GM12878 (cell line): ENCODE measurements around the gene COQ9. TPM values are rescaled to one million over a fixed set of nuclear protein-coding genes. Genes with fewer than 3 reads are reported as not detected.
A peak's percentile ranks its signal among the peaks of the same experiment; 100 is the strongest.

ENCODE experiments used
- ATAC-seq: fragments of 200-7000 bp; cut with Tn5 transposase; 3 replicates; pipeline ENCODE4 v1.9.1; 2020; ENCODE audit warnings: mild to moderate bottlenecking, moderate library complexity
- BruUV-seq: library from RNA; stranded (reverse); fragments of 400-500 nt; replicated peaks from 2 replicates; lab custom pipeline; 2021; lab: Mats Ljungman, UMichigan
- CTCF ChIA-PET: fragments of 300-600 bp; sonication (Branson Sonifier 250); formaldehyde crosslinking; extraction: SDS; loops from one replicate; lab custom pipeline; 2021; ENCODE audit warnings: inconsistent platforms; lab: Yijun Ruan, JAX
- POLR2A ChIA-PET: fragments of 350-600 bp; formaldehyde crosslinking; extraction: SDS; loops from one replicate; lab custom pipeline; 2021; ENCODE audit warnings: inconsistent platforms; lab: Charles Lee
- RAD21 ChIA-PET: fragments of 300-600 bp; sonication (Branson Sonifier 250); formaldehyde crosslinking; loops from one replicate; lab custom pipeline; 2023; ENCODE audit warnings: antibody characterized with exemption; ENCODE audit not compliant: unreplicated experiment; lab: Charles Lee
- SMC1A ChIA-PET: fragments of 300-600 bp; sonication (Branson Sonifier 250); formaldehyde crosslinking; loops from one replicate; lab custom pipeline; 2023; ENCODE audit not compliant: unreplicated experiment, uncharacterized antibody; lab: Charles Lee
- DNase-seq: peaks from one replicate; pipeline ENCODE4 v3.0.0-alpha.2; 2011; ENCODE audit warnings: low read depth, low spot score
- FAIRE-seq: peaks from 3 replicates; lab custom pipeline; 2011; peaks lifted over from hg19 to GRCh38; lab: Jason Lieb, UNC
- H2AFZ ChIP-seq: 2 replicates; pipeline ENCODE4 v1.6.0; 2011; ENCODE audit warnings: low read depth, low read length, control low read depth; ENCODE audit not compliant: control insufficient read depth
- H3K27ac ChIP-seq: 2 replicates; pipeline ENCODE4 v1.5.1; 2011; ENCODE audit warnings: control low read depth; ENCODE audit not compliant: control insufficient read depth, insufficient read depth
- H3K27me3 ChIP-seq, 2 experiments: replicated peaks in 1 of 2; 2 replicates each; pipeline versions ENCODE4 v1.6.0 to v1.6.1; 2011; ENCODE audit warnings: low read length in 1 of 2; ENCODE audit not compliant: control insufficient read depth in 2 of 2, insufficient read depth in 2 of 2
- H3K36me3 ChIP-seq, 2 experiments: 2 replicates each; pipeline ENCODE4 v1.5.1; 2011; ENCODE audit warnings: low read length in 1 of 2; ENCODE audit not compliant: control insufficient read depth in 2 of 2, insufficient read depth in 2 of 2
- H3K4me1 ChIP-seq: 2 replicates; pipeline ENCODE4 v1.6.1; 2011; ENCODE audit warnings: mild to moderate bottlenecking, low read length, moderate library complexity, mixed read lengths; ENCODE audit not compliant: control insufficient read depth, insufficient read depth
- H3K4me2 ChIP-seq: 2 replicates; pipeline ENCODE4 v1.6.0; 2011; ENCODE audit warnings: control low read depth; ENCODE audit not compliant: control insufficient read depth, insufficient read depth
- H3K4me3 ChIP-seq: fragments of 200-600 bp; sonication (generic); 2 replicates; pipeline ENCODE4 v1.5.1; 2016
- H3K79me2 ChIP-seq: 2 replicates; pipeline ENCODE4 v1.6.0; 2011; ENCODE audit warnings: low read length; ENCODE audit not compliant: control insufficient read depth, insufficient read depth
- H3K9ac ChIP-seq: 2 replicates; pipeline ENCODE4 v1.8.0; 2011; ENCODE audit warnings: low read length, control low read depth, mixed read lengths; ENCODE audit not compliant: control insufficient read depth, insufficient read depth
- H3K9me3 ChIP-seq: replicated peaks from 3 replicates; pipeline ENCODE4 v1.5.1; 2011; ENCODE audit warnings: mild to moderate bottlenecking, low read length; ENCODE audit not compliant: control insufficient read depth, insufficient read depth
- H4K20me1 ChIP-seq: 2 replicates; pipeline ENCODE4 v1.6.0; 2011; ENCODE audit not compliant: control insufficient read depth, insufficient read depth
- BCL3 ChIP-seq: IDR thresholded peaks from 2 replicates; pipeline ENCODE4 v1.6.1; 2011; ENCODE audit warnings: borderline replicate concordance, low read depth, mild to moderate bottlenecking, moderate library complexity, low read length; ENCODE audit not compliant: insufficient read depth, poor library complexity, severe bottlenecking
- CREM ChIP-seq: IDR thresholded peaks from 2 replicates; pipeline ENCODE4 v1.6.1; 2014; ENCODE audit warnings: antibody characterized with exemption, low read depth
- MYB ChIP-seq: fragments of 150-350 bp; IDR thresholded peaks from 2 replicates; pipeline ENCODE4 v1.6.1; 2014; ENCODE audit warnings: mild to moderate bottlenecking, low read depth, low read length, borderline replicate concordance
- PKNOX1 ChIP-seq: fragments of 450-650 bp; IDR thresholded peaks from 2 replicates; pipeline ENCODE4 v1.6.1; 2016; ENCODE audit warnings: mild to moderate bottlenecking
- PRDM15 ChIP-seq: fragments of 450-650 bp; formaldehyde crosslinking; IDR thresholded peaks from 2 replicates; pipeline ENCODE4 v1.4.0; 2020; ENCODE audit warnings: mild to moderate bottlenecking, moderate library complexity
- REST ChIP-seq: IDR thresholded peaks from 2 replicates; pipeline ENCODE4 v1.6.1; 2012; ENCODE audit warnings: mild to moderate bottlenecking, low read depth, low read length
- WRNIP1 ChIP-seq: IDR thresholded peaks from 2 replicates; pipeline ENCODE4 v1.6.1; 2011; ENCODE audit warnings: low read depth, low read length, improper control_type of control experiment, borderline replicate concordance
- ZNF274 ChIP-seq: IDR thresholded peaks from one replicate; pipeline ENCODE4 v1.8.0; 2011; ENCODE audit not compliant: insufficient read length, insufficient read depth
- WGBS: methylation state at CpG from one replicate; pipeline ENCODE4 v1.1.6; 2016; ENCODE audit warnings: low lambda C conversion rate; ENCODE audit not compliant: insufficient replicate concordance, insufficient coverage; ENCODE audit errors: missing lambda C conversion rate; 5-methylcytosine and 5-hydroxymethylcytosine counted together
- in situ Hi-C: fragments of 300-500 bp; cut with MboI; formaldehyde crosslinking; loops from 9 replicates; pipeline ENCODE4 v1.14.3; 2018; ENCODE audit warnings: mixed read lengths
- intact Hi-C: fragments of 100-400 bp; cut with micrococcal nuclease; formaldehyde crosslinking; loops from one replicate; pipeline ENCODE4 v1.14.2; 2022; ENCODE audit not compliant: unreplicated experiment
- polyA plus RNA-seq, 11 experiments: library from polyadenylated mRNA; depleted of rRNA in 4 of 11; unstranded in 6 of 11; stranded (reverse) in 5 of 11; fragments of >200 nt; fragmentation: Nextera tagmentation in 4 of 11; fragmentation: Illumina TruSeq in 1 of 11; extraction: Ambion mirVana in 4 of 11; extraction: Trizol in 1 of 11; gene quantifications; 1 replicate in 1 of 11; 2 replicates in 10 of 11; pipeline versions ENCODE4 v1.2.1 to v1.2.3, GENCODE V29; 2011 to 2016; ENCODE audit warnings: inconsistent platforms in 2 of 11, missing spikeins in 2 of 11, low read depth in 1 of 11
- total RNA-seq, 4 experiments: library from RNA; depleted of rRNA in 3 of 4; stranded (reverse); fragments of >200 nt in 3 of 4; fragmentation: Illumina TruSeq in 1 of 4; extraction: Trizol in 1 of 4; gene quantifications; 2 replicates each; pipeline versions ENCODE4 v1.2.1 to v1.2.3, GENCODE V29; 2013 to 2021

COQ9 gene
- total and polyA plus RNA-seq, 10 of the 15 experiments (the other 5 are each of a cell fraction or from before 2014, with no cell fraction given) = 24.1 to 79.7 (median 50.1) TPM

GRCh38 chr16:57474671-57475661 lies 27.7 kb downstream of the COQ9 start:
- FAIRE-seq (no peak), ATAC-seq (peak; percentile 3), DNase-seq (no peak)
- POLR2A ChIA-PET = no interaction called here
- no peaks in the 10 kb centered on the region for H3K79me2 ChIP-seq
- RAD21 ChIA-PET = interaction anchor here (0.6 to 1.2 kb wide), 5 partner anchors 12 to 174 kb away, joined by 3 read pairs; partner anchors contain the start of gene ADGRG5
- no peaks in the 10 kb centered on the region for H4K20me1 ChIP-seq
- H3K4me1 ChIP-seq = peaks cover 16% of the 10 kb centered on the region
- BruUV-seq = no TSS peak
- no peaks in the 10 kb centered on the region for H3K27me3 ChIP-seq
- H3K9ac ChIP-seq = no peak overlapping the region
- peak overlapping the region; percentile 13 for H3K4me2 ChIP-seq
- intact Hi-C loops (no loop called here), in situ Hi-C loops (no loop called here)
- 55% methylated on average over 29 of the region's 30 CpGs for WGBS
- no peak overlapping the region for H3K27ac ChIP-seq
- H3K4me3 ChIP-seq = no peak overlapping the region
- H3K36me3 ChIP-seq = peaks cover 10 to 16% of the 10 kb centered on the region in 2 experiments; a peak in 3 of 4 replicates
- H2AFZ ChIP-seq = peak overlapping the region; percentile 20
- SMC1A ChIA-PET = interaction anchor here (0.9 to 1.3 kb wide), 4 partner anchors 13 to 48 kb away, joined by 3 to 6 read pairs (median 5); no protein-coding TSS in a partner anchor
- CTCF ChIA-PET = interaction anchor here (0.8 to 3.3 kb wide), 8 partner anchors 11 to 323 kb away, joined by 3 to 20 read pairs (median 4); partner anchors contain the start of gene POLR2C
- H3K9me3 ChIP-seq = no peaks in the 10 kb centered on the region
- TF ChIP-seq ZNF274 (no peak), PKNOX1 (no peak), REST (no peak), MYB (no peak), BCL3 (no peak), CREM (no peak), PRDM15 (CRISPR knock-in tag) (no peak), WRNIP1 (no peak)
